Femur (tissue), 1 donor: ENCODE measurements around the gene FAM83D.

ENCODE experiments used
- DNase-seq: peaks from one replicate; pipeline ENCODE4 v3.0.0-alpha.2; 2017

FAM83D gene, protein sequence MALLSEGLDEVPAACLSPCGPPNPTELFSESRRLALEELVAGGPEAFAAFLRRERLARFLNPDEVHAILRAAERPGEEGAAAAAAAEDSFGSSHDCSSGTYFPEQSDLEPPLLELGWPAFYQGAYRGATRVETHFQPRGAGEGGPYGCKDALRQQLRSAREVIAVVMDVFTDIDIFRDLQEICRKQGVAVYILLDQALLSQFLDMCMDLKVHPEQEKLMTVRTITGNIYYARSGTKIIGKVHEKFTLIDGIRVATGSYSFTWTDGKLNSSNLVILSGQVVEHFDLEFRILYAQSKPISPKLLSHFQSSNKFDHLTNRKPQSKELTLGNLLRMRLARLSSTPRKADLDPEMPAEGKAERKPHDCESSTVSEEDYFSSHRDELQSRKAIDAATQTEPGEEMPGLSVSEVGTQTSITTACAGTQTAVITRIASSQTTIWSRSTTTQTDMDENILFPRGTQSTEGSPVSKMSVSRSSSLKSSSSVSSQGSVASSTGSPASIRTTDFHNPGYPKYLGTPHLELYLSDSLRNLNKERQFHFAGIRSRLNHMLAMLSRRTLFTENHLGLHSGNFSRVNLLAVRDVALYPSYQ

DNA sequence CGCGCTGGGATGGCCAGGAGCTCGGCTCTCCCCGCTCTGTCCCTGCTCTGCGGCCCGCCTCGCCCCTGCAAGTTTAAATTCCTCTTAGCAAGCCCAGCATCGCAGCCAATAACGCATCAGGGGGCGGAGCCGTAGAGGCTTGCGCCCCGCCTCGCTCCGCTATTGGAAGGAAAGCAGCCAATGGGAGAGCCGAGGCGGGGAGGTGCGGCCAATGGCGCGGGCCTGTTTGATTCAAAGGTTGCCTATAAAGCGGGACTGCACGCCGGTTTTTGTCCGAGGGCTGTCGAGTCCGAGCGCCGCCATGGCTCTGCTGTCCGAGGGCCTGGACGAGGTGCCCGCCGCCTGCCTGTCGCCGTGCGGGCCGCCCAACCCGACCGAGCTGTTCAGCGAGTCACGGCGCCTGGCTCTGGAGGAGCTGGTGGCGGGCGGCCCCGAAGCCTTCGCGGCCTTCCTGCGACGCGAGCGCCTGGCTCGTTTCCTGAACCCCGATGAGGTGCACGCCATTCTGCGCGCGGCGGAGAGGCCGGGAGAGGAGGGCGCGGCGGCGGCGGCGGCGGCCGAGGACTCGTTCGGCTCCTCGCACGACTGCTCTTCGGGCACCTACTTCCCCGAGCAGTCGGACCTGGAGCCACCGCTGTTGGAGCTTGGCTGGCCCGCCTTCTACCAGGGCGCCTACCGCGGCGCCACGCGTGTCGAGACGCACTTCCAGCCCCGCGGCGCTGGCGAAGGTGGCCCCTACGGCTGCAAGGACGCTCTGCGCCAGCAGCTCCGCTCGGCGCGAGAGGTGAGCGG, at the start of gene FAM83D:
TSS of gene FAM83D (plus strand) at position 276 of the 792 bp plus-strand sequence. CDS start at position 302, 26 bp downstream.
- DNase-seq = peak; percentile 97

DNA sequence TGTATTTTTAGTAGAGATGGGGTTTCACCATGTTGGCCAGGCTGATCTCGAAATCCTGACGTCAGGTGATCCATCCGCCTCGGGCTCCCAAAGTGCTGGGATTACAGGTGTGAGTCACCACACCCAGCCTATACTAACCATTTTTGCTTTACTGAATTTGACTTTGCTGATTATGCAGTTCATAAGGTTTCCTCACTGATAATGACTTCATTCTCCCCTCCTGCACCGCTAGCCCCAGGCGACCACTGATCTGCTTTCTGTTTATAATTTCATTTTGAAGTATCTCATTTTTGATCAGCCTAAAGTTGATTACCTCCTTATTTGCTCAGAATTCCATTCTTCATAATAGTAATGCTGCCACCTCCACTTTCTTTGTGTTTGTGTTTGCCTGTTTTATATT, 48.7 kb upstream of the FAM83D start:
- no peak for DNase-seq

DNA sequence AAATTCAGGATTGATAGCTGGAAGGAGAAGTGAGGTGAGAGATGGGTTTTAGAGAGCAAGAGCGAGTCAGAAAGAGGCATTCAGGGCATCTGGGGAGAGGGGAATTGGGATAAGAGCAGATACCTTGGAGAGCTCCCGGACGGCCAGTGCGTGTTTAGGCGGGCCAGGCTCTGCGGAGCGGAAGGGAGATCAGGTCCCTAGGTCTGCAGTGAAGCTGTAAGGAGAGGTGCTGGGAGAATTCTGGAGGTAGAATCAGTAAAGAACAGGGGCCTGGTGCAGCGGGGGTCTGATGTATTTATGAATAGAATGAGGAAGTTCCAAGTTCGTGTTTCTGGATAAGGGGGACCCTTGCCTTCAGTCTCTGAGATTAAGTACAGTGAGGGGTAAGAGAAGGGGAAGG, 47.4 kb upstream of the FAM83D start:
- DNase-seq = peak; percentile 47

DNA sequence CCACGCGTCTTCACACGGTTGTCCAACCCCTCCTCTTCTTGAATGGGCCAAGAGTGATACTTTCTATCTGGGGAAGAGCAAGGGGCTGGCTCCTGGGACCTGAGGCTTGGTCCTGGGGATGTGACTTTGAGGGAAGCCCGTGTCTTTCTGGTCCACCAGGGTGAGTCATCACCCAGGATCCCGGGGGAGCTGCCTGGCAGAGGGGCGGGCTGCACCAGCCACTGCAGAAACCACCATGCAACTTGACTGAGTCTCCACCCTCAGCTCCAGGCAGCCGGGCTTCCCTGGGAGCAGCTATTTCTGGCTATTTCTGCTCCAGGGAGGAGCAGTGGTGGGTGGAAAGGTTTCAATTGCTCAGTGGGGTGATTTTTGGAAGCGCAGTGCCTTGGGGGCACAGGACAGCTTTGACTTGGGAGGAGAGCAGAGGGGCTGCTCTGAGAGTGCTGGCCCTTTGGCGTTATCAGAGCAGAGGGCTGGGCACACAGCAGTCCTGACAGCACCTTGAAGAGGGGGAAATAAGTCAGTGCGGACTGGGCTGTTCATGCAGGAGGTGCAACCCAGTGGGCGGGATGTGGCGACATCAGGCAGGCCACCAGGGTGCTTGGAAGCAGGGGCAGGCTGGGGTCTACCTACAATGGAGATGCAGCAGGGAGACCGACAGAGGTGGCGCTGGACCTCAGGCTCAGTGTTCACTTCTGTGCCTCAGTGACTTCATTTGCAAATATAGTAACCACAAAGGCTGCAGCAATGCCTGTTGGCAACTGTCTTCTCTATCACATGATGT, 45.1 kb upstream of the FAM83D start:
- no peak for DNase-seq

DNA sequence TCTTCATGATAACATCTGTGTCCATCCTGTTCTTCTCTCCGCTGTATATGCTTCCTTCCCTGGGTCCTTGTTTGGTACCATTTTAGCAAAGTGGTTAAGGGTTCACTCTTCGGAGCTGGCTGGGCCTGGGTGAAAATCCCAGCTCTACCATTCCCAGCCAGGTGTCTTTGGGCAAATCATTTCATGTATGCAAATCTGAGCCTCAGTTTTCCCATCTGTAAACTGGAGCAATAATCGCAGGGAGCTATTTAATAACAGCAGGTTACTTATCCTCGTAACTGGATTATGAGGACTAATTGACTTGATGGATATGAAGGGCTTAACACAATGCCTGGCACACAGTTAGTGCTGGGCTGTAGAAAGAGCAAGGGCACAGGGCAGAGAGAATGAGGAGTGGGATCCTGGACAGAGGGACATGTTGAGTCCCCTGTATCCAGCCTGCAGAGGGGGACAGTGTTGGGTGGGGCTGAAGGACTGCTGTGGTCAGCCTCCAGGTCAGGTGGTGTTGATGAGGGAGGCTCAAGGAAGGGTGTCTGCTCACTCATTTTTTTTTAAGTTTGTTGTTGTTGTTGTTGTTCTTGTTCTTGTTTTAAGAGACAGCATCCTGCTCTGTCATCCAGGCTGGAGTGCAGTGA, 44.3 kb upstream of the FAM83D start:
- DNase-seq = no peak

DNA sequence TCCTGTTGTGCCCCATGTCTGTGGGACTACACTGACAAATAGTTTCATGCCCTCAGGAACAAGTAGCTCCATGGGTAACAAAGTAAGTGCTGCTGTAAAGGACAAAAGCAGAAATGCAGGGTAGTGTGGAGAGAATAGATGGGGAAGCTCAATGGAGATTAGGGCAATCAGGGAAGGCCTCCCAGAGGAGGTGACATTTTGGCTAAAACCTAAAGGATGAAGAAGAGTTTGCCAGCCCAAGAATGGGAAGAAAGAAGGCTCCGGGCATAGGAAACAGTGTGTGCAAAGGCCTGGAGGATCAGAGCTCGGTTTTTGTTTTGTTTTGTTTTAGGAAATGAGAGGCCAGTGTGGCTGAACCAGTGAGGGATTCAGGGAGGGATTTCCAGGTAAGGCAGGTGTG, 43.6 kb upstream of the FAM83D start:
- DNase-seq = no peak

DNA sequence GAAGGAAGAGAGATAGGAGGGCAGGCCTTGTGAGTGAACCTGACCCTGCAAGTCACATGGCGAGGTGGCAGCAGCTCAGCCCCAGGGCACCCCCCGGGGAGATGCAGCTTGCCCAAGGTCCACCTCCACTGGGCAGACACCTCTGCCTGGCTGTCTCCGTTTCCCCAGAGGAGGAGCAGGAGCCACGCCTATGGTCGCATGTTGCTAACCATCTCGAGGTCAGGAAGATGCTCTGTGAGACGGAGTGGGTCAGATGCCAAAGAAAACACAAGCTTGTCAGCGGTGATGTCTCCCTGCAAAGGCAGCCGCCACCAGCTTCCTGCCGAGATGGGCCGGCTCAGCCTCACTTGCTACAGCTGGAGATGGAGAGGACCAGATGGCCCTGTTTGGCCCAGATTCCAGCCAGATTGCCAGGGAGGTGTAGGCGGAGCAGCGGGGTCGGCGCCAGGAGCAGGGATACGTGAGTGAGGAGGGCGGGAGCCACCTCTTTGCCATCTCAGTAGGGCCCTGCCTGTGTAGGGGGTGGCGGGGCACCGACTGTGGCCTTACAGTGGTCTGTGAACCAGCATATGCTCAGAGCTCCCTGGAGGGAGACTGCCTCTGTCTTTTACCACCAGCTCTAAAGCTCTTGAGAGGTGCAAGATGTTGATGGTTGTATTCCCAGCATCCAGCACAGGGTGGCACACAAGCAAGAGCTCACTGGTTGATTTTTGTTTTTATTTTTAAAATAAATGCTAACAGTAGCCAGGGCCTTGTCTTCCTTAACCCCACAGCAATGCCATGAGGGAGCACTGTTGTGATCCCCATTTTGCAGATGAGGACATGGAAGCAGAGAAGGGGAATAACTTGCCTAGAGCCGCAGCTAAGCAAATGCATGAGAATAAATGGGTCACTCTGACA, 42.9 kb upstream of the FAM83D start:
- peak; percentile 37 for DNase-seq

DNA sequence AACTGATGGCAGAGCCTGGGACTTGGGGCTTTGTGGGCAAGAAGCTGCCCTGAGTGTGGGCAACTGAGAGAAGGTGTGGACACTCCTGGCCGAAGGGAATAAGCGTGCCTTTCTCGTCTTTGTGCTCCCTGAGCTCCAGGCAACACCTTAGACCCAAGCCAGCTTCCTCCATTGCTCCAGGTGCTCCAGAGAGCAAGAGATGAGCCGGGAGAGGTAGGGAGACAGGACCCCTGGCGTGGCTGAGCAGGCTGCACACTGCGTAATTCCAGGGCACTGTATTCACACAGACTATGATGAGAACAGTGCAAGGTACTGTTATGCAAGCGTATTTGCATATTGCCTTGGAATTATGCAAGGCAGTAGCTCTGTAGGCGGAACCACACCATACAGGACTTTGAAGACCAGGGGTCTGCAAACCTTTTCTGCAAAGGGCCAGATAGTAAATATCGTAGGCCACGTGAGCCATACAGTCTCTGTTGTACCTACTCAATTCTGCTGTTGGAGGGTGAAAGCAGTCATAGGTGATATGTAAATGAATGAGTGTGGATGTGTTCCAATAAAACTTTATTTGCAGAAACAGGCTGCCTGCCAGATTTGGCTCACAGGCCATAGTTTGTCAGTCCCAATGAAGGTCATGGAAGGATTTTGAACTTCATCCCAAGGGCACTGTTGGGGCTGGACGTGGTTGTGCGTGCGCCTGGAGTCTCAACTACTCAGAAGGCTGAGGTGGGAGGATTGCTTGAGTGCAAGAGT, 42.1 kb upstream of the FAM83D start:
- DNase-seq = no peak

DNA sequence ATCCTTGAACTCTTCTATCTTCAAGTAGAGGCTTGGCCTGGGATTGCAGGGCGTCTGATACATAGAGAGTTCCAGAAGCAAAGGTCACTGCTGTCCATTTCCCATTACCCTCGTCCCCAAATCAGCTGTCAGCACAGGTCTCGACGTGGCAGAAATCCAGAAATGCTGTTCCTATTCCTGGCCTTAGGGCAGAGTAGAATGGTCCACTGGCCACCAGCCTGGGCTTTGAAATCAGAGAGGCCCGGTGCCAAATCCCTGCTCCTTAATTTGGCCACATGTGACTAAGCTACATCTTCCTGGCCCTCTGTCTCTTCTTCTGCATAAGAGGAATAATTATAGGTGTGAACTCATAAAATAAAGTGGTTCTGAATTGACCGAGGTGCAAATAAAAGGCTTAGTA, 40.9 kb upstream of the FAM83D start:
- no peak for DNase-seq

DNA sequence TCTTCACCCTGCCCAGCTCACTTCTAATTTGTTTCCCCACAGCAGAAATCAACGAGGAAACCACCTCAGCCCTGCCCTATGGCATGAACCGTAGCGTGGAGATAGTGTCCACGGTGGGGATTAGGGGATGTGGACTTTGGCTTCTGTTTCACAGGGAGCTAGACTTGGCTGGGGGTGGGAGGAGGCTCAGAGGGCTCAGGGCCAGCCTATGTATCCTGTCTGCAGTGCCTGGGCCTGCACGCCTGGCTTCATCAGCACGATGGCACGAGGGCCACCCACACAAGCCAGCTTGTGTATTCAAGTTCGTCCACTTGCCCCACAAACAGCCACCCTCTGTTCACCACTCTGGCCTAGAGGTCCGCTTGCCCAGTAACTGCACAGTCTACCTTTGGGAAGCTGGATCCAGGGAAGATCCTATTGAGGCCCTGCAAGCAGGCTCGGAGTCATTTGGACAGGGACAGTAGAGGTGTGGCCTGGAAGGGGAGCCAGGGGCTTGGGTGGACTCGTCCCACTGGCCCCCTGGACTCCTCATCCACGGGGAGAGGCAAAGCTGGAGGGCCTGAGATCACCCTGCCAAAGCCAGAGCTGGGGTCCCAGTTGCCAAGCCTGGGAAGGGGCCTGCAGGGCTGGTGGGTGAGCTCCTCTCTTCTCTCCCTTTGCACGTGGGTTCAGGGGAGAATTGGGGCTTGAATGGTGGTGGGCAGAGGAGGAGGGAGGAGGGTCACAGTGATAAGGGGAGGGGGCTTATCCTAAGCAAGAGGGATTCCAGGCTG, 38.0 kb upstream of the FAM83D start:
- DNase-seq = no peak

DNA sequence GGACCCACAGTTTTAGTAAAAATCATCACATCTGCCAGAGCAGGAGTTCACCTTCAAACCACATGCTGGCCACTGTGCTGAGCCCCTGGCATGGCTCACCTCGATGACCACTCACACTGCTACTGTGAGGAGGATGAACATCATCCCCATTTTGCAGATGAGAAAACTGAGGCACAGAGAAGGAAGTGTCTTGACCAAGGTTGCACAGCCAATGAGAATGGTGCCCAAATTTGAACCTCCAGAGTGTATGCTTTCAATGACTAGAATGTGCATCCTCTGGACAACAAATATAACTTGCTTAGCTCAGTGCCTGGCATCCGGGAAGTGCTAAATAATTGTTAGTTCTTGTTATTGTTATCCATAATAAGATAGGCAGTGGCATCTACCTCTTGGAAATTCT, 37.2 kb upstream of the FAM83D start:
- no peak for DNase-seq

DNA sequence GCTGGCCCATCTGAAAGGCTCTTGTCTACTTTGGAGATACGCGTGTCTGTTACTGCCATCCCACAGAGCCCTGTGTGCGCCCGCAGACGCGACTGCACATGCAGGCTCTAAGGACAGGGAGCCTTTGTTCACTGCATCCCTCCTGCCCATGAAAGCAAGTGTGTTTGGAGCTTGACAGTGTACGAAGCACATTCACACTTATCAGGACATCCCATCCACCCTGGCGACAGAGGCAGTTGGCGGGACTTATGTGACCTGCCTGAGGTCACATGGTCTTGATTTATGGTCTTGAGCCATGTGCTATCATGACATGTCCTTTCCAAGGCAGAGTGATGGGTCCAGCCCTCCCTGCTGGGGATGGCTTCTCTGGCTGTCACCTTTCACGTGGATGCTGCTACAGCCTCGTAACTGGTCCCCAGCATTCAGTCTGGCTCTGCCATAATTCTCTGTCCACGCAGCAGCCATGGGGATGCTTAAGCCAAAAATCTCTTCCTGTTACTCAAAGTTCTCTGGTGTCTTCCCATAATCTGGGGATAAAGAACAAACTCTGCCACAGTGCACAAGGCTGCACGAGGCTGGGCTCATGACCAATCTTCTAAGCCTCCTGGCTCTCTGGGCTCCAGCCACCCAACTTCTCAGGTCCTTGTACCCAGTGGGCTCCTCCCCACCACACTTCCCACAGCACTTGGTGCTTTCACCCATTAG, 36.3 kb upstream of the FAM83D start:
- no peak for DNase-seq

DNA sequence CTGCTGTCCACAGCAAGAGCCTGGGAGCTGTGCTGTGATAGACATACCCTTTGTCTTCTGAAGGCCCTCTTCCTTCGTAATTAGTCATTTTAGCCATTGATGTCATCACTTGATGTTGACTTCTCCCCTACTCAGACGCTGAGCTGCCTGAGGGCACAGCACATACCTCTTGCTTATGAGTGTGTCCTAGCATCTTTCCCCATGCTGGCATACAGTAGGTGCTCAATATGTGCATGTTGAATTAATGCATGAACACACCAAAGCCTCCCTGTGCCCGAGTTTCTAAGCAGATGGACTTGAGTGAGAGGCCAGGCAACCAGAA, 35.8 kb upstream of the FAM83D start:
- DNase-seq = no peak

DNA sequence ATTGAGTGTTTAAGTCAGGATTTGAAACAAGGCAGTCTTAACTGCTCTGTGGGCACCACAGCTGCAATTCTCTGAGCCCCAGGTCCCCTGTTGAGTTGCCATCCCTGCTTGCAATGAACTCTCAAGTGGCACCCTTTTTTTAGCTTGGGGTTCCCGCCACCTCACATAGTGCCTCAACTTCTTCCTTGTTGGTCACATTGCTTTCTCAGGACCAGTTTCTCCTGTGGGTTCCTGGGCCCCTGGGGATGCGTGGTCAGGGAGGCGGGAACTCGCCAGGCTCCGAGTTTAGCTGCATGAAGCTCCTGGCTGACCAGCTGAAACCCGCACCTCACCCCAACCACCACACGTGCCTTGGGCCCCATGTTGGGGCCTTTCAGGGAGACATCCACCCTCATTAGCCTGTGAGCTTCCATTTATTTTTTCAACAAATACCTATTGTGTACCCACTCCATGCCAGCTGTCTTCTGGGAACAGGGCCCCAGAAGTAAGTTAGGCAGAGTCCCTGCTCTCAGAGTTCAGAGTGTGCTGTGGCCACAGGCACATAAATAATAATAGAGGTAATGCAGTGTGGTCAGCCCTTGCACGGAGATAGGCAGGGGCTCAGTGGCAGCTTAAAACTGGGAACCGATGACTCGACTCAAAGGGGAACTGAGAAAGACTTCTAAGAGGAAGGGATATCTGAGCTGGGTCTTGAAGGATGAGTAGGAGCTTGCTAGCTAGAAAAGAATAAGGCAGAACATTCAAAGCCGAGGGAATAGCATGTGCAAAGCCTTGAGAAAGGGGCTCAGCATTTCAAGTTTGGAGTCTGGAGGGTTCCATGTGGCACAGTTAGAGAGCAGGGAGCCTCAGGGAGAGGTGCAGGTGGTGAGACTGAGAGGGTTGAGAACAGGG, 33.9 kb upstream of the FAM83D start:
- DNase-seq = no peak

DNA sequence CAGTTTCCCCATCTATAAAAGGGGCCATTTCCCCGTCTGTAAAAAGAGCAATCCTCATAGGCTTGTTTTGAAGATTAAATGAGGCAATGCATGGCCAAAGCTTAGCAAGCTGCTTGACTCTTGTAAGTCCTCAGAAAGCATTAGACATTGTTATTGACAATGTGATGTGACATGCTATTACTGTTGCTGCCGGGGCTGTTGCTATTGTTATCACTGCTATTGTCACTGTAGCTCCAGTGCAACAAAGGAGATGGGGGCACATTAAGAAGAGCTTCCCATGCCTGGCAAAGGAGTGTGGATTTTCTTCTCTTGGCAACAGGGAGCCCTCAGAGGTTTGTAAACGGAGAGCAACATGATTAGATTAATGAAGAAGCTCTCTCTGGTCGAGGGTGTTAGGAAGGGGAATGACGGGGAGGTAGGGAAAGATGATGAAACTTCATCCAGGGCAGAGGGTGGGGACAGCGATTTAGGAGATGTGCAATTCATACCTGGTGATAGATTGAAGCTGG, 33.1 kb upstream of the FAM83D start:
- DNase-seq = no peak

DNA sequence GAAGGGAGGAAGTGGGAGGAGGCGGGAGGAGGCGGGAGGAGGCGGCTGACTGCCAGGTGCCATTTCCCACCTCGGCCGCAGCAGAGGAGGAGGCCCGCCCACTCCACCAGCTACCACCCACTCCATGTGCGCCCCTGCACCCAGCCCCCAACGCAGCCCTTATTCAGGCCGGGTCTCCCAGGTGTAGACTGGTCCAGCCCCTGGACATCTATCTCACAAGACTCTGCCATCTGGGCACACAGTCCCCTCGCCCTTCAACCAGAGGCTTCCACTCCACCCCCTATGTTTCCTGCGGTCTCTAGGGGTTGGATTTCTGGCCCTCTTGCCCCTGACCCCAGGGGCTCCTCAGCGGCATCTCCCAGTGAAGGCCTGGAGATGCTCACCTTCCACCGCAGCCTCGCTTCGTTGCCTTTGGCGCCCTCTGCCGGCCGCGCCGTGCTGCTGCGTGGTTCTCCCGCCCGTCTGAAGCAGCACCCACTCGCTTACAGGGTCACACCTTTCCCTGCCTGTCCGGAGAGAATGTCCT, 32.6 kb upstream of the FAM83D start:
- DNase-seq = peak; percentile 71

DNA sequence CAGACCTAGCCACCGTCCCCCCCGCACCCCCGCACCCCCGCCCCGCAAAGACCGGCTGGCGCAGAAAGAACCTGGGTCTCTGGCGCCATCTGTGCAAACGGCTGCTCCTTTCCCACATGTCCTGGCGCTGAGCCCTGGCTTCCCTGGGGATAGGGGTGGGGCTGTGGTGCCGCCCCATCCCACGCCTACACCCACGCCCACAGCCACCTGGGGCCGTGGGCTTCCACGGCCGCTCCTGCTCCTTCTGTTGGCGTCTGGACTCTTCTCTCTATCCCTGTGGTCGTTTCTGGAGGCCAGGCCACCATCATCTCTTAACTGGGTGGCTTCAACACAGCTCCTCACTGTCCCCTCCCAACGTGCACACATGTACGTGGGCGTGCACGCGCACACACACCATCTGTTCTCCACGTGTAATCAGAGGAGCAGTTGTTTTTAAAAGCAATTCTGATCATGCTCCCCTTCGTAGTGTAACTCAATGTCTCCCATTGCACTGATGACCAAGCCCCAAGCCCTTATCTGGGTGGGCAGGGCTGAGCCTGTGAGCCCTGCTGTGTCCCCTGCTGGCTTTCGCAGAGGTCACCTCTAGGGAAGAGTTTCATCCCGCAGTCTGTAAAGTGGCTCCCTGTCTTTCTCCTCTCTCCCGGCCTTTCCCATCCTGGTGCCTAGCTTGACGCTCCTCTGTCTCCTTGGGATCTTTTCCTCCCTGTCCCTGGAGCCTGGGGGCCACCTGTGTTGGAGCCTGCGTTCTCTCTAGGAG, 31.9 kb upstream of the FAM83D start:
- DNase-seq = no peak
